Dermis microvascular lymphatic vessel endothelial cell (primary cell): ENCODE results near the gene CHRM1. TPM values are rescaled to one million over a fixed set of nuclear protein-coding genes. Genes with fewer than 3 reads are reported as not detected.
"Not testable (repeated sequence)": the region's sequence is repeated elsewhere in the genome, so short reads cannot be mapped to it uniquely, and the experiment has no call there.

Source experiments
- DNase-seq, 2 donors: peaks; one replicate each; pipeline versions ENCODE4 v3.0.0 to v3.0.0-alpha.2; 2010; ENCODE audit warnings: low read depth in 2 of 2
- total RNA-seq: library from RNA; depleted of rRNA; stranded (reverse); fragments of >200 nt; gene quantifications from 2 replicates; pipeline ENCODE4 v1.2.1, GENCODE V29; 2014

The CHRM1 gene
- total RNA-seq, 1 donor from 2014 or later, result not detected

- DNase-seq, result no peak
These were observed 45.3 kb downstream of the CHRM1 start for GRCh38 chr11:62875698-62876478.

GRCh38 chr11:62874851-62875250 is 46.3 kb downstream of the CHRM1 start:
- DNase-seq, result no peak

DNA sequence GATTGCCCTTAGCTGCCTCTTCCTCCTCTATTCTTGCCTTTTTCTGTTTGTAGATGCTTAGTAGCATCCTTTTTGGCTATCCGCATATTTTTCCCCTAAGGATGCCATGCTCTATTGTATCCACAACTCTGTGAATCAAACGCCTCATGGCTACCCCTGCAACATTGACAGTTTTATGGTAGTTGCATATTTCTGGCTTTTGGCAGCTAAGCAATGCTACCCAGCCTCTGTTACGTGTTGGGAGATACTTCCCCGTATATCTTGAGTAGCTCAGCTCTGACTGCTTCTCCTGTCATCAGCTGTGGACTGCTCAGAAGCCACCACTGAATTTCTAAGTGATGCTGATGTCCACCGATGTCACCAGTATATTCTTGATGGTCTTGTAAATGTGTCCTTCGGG is 55.5 kb downstream of the CHRM1 start:
- no peak for DNase-seq

DNA sequence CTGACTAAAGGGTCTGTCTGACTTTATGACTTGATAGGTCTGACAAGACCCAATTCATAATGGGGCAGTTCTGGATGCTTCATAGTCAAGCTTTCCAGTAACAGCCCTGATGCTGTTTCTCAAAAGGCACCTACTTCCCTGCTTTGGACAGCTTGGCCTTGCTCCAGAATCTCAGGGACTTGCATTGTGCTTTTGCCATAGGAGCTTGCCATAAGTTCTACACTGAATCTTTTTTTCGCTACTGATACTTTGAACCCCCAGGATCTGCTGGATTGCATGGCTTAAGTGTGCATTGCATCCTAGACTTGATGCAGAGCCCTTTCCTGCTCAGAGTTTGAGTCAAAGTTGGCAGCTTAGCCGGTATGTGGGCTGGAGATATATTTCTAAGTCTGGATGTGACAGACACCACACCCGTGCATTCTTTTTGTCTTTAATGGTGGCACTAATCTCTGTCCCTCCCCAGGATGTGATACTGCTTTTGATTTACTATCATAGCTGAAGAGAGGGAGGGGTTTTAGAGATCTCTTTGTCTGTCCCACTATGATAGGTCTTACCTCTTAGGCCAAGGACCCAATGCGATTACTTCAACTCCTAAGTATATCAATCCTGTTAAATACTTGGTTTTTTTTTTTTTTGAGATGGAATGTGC is 57.4 kb downstream of the CHRM1 start:
- no peak for DNase-seq

DNA sequence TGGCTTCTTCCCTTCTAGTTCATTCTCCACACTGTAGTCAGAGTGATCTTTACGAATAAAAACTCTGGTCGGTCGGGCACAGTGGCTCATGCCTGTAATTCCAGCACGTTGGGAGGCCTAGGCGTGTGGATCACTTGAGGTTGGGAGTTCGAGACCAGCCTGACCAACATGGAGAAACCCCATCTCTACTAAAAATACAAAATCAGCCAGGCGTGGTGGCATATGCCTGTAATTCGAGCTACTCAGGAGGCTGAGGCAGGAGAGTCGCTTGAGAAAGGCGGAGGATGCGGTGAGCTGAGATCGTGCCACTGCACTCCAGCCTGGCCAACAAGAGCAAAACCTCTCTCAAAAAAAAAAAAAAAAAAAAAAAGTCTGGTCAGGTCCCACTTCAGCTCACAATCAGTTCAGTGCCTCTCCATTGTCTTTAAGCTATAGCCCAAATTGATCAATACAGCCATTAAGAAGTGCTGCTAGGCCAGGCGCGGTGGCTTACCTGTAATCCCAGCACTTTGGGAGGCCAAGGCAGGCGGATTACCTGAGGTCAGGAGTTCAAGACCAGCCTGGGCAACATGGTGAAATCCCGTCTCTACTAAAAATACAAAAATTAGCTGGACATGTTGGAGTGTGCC is 59.5 kb downstream of the CHRM1 start:
- not testable (repeated sequence) for DNase-seq

GRCh38 chr11:62860835-62861563 is 60.2 kb downstream of the CHRM1 start:
- DNase-seq, result no peak

DNA sequence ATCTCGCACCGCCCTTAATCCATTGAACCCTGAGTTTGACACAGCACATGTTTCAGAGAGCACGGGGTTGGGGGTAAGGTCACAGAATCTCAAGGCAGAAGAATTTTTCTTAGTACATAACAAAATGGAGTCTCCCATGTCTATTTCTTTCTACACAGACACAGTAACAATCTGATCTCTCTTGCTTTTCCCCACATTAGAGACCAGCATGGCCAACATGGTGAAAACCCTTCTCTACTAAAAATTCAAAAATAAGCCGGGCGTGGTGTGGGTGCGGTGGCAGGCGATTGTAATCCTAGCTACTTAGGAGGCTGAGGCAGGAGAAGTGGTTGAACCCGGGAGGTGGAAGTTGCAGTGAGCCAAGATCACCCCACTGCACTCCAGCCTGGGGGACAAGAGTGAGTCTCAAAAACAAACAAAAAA is 61.9 kb downstream of the CHRM1 start:
- not testable (repeated sequence) for DNase-seq

Other genes starting within 250 kb of the CHRM1 start
- 5.6 and 9.9 TPM in 2 replicates for gene UQCC3, start 249.7 kb downstream of the CHRM1 start, total RNA-seq
- 1.5 and 1.8 TPM in 2 replicates for gene LBHD1, start 249.1 kb downstream of the CHRM1 start, total RNA-seq
- 102 and 148 TPM in 2 replicates for gene UBXN1, start 242.3 kb downstream of the CHRM1 start, total RNA-seq
- gene LRRN4CL, start 231.8 kb downstream of the CHRM1 start, total RNA-seq, result 0.38 and 0.51 TPM in 2 replicates
- 23.5 and 26.0 TPM in 2 replicates for gene BSCL2, start 213.9 kb downstream of the CHRM1 start, total RNA-seq
- gene GNG3, start 213.7 kb downstream of the CHRM1 start, total RNA-seq, result not detected in 2 replicates
- 7.6 and 11.0 TPM in 2 replicates for gene HNRNPUL2, start 193.9 kb downstream of the CHRM1 start, total RNA-seq
- 28.8 and 32.3 TPM in 2 replicates for gene TTC9C, start 192.9 kb downstream of the CHRM1 start, total RNA-seq
- gene ZBTB3, start 167.2 kb downstream of the CHRM1 start, total RNA-seq, result 9.0 and 11.6 TPM in 2 replicates
- gene POLR2G, start 159.8 kb downstream of the CHRM1 start, total RNA-seq, result 65.0 and 67.8 TPM in 2 replicates
- 23.9 and 37.4 TPM in 2 replicates for gene TAF6L, start 150.0 kb downstream of the CHRM1 start, total RNA-seq
- 20.2 and 30.2 TPM in 2 replicates for gene TMEM179B, start 134.0 kb downstream of the CHRM1 start, total RNA-seq
- gene TMEM223, start 129.4 kb downstream of the CHRM1 start, total RNA-seq, result 10.4 and 12.0 TPM in 2 replicates
- gene NXF1, start 115.9 kb downstream of the CHRM1 start, total RNA-seq, result 9.5 and 18.1 TPM in 2 replicates
- 31.6 and 44.9 TPM in 2 replicates for gene STX5, start 89.3 kb downstream of the CHRM1 start, total RNA-seq
- gene TEX54, start 88.5 kb downstream of the CHRM1 start, total RNA-seq, result not detected in 2 replicates
- 40.7 and 79.2 TPM in 2 replicates for gene WDR74, start 81.8 kb downstream of the CHRM1 start, total RNA-seq
- 48.4 and 51.1 TPM in 2 replicates for gene SLC3A2, start 40.5 kb downstream of the CHRM1 start, total RNA-seq
- not detected in 2 replicates for gene SLC22A6, start 63.6 kb upstream of the CHRM1 start, total RNA-seq
- gene SLC22A8, start 94.5 kb upstream of the CHRM1 start, total RNA-seq, result not detected in 2 replicates
- not detected in 2 replicates for gene SLC22A24, start 222.9 kb upstream of the CHRM1 start, total RNA-seq